ENCODE results near the gene MACF1. TPM values are rescaled to one million over a fixed set of nuclear protein-coding genes. Genes with fewer than 3 reads are reported as not detected.

Gene MACF1
- total RNA-seq, 2 donors from 2014 or later, result 107 to 148 TPM

- DNase-seq, result no peak
- Histone ChIP-seq H3K4me3 (no peak overlapping the region), H3K27ac (no peak overlapping the region), H3K36me3 (peaks cover 6% of the 10 kb centered on the region), H3K4me1 (no peaks in the 10 kb centered on the region), H3K9ac (ENCODE audit: low read depth in 2 of 2, low read length in 2 of 2) (no peak overlapping the region), H3K27me3 (no peaks in the 10 kb centered on the region), H3K9me3 (no peaks in the 10 kb centered on the region)
- TF ChIP-seq CTCF (IDR thresholded peaks at IDR 0.05), result no peak
- intact Hi-C loops (cut with DNase I), result no loop called here
Measured at GRCh38 chr1:39262802-39263201, 58.3 kb downstream of the MACF1 start.

GRCh38 chr1:39266269-39266668 lies 61.8 kb downstream of the MACF1 start:
- H3K4me3 ChIP-seq, result no peak overlapping the region
- no peak overlapping the region for H3K9ac ChIP-seq (ENCODE audit: low read depth in 2 of 2, low read length in 2 of 2)
- no peak for TF ChIP-seq CTCF (IDR thresholded peaks at IDR 0.05)
- H3K27me3 ChIP-seq, result no peaks in the 10 kb centered on the region
- intact Hi-C loops (cut with DNase I), result no loop called here
- no peaks in the 10 kb centered on the region for H3K9me3 ChIP-seq
- no peak for DNase-seq
- no peak overlapping the region for H3K27ac ChIP-seq
- H3K36me3 ChIP-seq, result no peaks in the 10 kb centered on the region
- peaks cover 2% of the 10 kb centered on the region for H3K4me1 ChIP-seq

- Histone ChIP-seq H3K4me1 (peaks cover 4% of the 10 kb centered on the region), H3K27me3 (no peaks in the 10 kb centered on the region), H3K9me3 (no peaks in the 10 kb centered on the region), H3K9ac (ENCODE audit: low read depth in 2 of 2, low read length in 2 of 2) (no peak overlapping the region), H3K36me3 (no peaks in the 10 kb centered on the region), H3K4me3 (no peak overlapping the region), H3K27ac (no peak overlapping the region)
- TF ChIP-seq CTCF (IDR thresholded peaks at IDR 0.05), result no peak
- DNase-seq, result no peak
- intact Hi-C loops (cut with DNase I), result no loop called here
Measured at GRCh38 chr1:39266792-39267191, 62.3 kb downstream of the MACF1 start.

GRCh38 chr1:39268112-39268581 lies 63.7 kb downstream of the MACF1 start:
- Histone ChIP-seq H3K27me3 (no peaks in the 10 kb centered on the region), H3K36me3 (no peaks in the 10 kb centered on the region), H3K27ac (peak overlapping the region; percentile 49), H3K4me1 (peaks cover 12% of the 10 kb centered on the region), H3K9me3 (no peaks in the 10 kb centered on the region), H3K9ac (ENCODE audit: low read depth in 2 of 2, low read length in 2 of 2) (peak overlapping the region in 1 of 2 donors; percentile 26), H3K4me3 (no peak overlapping the region)
- no peak for DNase-seq
- TF ChIP-seq CTCF (IDR thresholded peaks at IDR 0.05), result no peak
- intact Hi-C loops (cut with DNase I), result no loop called here

GRCh38 chr1:39268906-39269305 lies 64.4 kb downstream of the MACF1 start:
- Histone ChIP-seq H3K9ac (ENCODE audit: low read depth in 2 of 2, low read length in 2 of 2) (no peak overlapping the region), H3K36me3 (no peaks in the 10 kb centered on the region), H3K27ac (peak overlapping the region; percentile 49), H3K9me3 (no peaks in the 10 kb centered on the region), H3K4me1 (peaks cover 12% of the 10 kb centered on the region), H3K4me3 (no peak overlapping the region), H3K27me3 (no peaks in the 10 kb centered on the region)
- no peak for DNase-seq
- intact Hi-C loops (cut with DNase I), result no loop called here
- no peak for TF ChIP-seq CTCF (IDR thresholded peaks at IDR 0.05)

Data from colonic mucosa (tissue), 4 donors.